Measurements from ENCODE around the gene CCDC201. TPM values are rescaled to one million over a fixed set of nuclear protein-coding genes. Genes with fewer than 3 reads are reported as not detected.
"Not testable (repeated sequence)": the region's sequence is repeated elsewhere in the genome, so short reads cannot be mapped to it uniquely, and the experiment has no call there.

The CCDC201 gene
- polyA plus RNA-seq, 3 donors from 2014 or later: not detected

- H3K27me3 Mint-ChIP-seq (ENCODE audit: low read depth in 3 of 3); H3K4me1 Mint-ChIP-seq; H3K36me3 Mint-ChIP-seq; H3K9me3 Mint-ChIP-seq; DNase-seq; H3K4me3 Mint-ChIP-seq; H3K27ac Mint-ChIP-seq: not testable (repeated sequence)
These were observed 26.3 kb downstream of the CCDC201 start for GRCh38 chr7:45846536-45846935.

GRCh38 chr7:45841926-45842717 lies 30.8 kb downstream of the CCDC201 start:
- not testable (repeated sequence) for H3K4me3 Mint-ChIP-seq; DNase-seq; H3K27ac Mint-ChIP-seq; H3K27me3 Mint-ChIP-seq (ENCODE audit: low read depth in 3 of 3); H3K4me1 Mint-ChIP-seq; H3K9me3 Mint-ChIP-seq; H3K36me3 Mint-ChIP-seq

- DNase-seq; H3K9me3 Mint-ChIP-seq; H3K27ac Mint-ChIP-seq; H3K4me1 Mint-ChIP-seq; H3K27me3 Mint-ChIP-seq (ENCODE audit: low read depth in 3 of 3); H3K4me3 Mint-ChIP-seq; H3K36me3 Mint-ChIP-seq: not testable (repeated sequence)
These were observed 34.0 kb downstream of the CCDC201 start for GRCh38 chr7:45838852-45839251.

- not testable (repeated sequence) for H3K4me3 Mint-ChIP-seq; H3K36me3 Mint-ChIP-seq; H3K9me3 Mint-ChIP-seq; H3K27ac Mint-ChIP-seq; H3K4me1 Mint-ChIP-seq; H3K27me3 Mint-ChIP-seq (ENCODE audit: low read depth in 3 of 3); DNase-seq
These were observed 40.3 kb downstream of the CCDC201 start for GRCh38 chr7:45832433-45833177.

GRCh38 chr7:45829846-45830245 lies 43.0 kb downstream of the CCDC201 start:
- not testable (repeated sequence) for H3K9me3 Mint-ChIP-seq; H3K27ac Mint-ChIP-seq; H3K36me3 Mint-ChIP-seq; H3K4me1 Mint-ChIP-seq; DNase-seq; H3K27me3 Mint-ChIP-seq (ENCODE audit: low read depth in 3 of 3); H3K4me3 Mint-ChIP-seq

GRCh38 chr7:45827731-45828130 lies 45.2 kb downstream of the CCDC201 start:
- not testable (repeated sequence) for H3K27ac Mint-ChIP-seq; H3K4me3 Mint-ChIP-seq; H3K27me3 Mint-ChIP-seq (ENCODE audit: low read depth in 3 of 3); H3K36me3 Mint-ChIP-seq; DNase-seq; H3K4me1 Mint-ChIP-seq; H3K9me3 Mint-ChIP-seq

- not testable (repeated sequence) for H3K4me1 Mint-ChIP-seq; DNase-seq; H3K4me3 Mint-ChIP-seq; H3K27me3 Mint-ChIP-seq (ENCODE audit: low read depth in 3 of 3); H3K36me3 Mint-ChIP-seq; H3K27ac Mint-ChIP-seq; H3K9me3 Mint-ChIP-seq
These were observed 46.3 kb downstream of the CCDC201 start for GRCh38 chr7:45826550-45826949.

GRCh38 chr7:45818763-45819162 lies 54.1 kb downstream of the CCDC201 start:
- H3K36me3 Mint-ChIP-seq; H3K4me1 Mint-ChIP-seq; H3K9me3 Mint-ChIP-seq; H3K27me3 Mint-ChIP-seq (ENCODE audit: low read depth in 3 of 3); H3K4me3 Mint-ChIP-seq; H3K27ac Mint-ChIP-seq; DNase-seq: not testable (repeated sequence)

- not testable (repeated sequence) for H3K4me3 Mint-ChIP-seq; H3K27me3 Mint-ChIP-seq (ENCODE audit: low read depth in 3 of 3); H3K9me3 Mint-ChIP-seq; DNase-seq; H3K36me3 Mint-ChIP-seq; H3K4me1 Mint-ChIP-seq; H3K27ac Mint-ChIP-seq
These were observed 55.0 kb downstream of the CCDC201 start for GRCh38 chr7:45817913-45818312.

GRCh38 chr7:45817016-45817415 lies 55.9 kb downstream of the CCDC201 start:
- H3K9me3 Mint-ChIP-seq; H3K4me3 Mint-ChIP-seq; H3K4me1 Mint-ChIP-seq; DNase-seq; H3K27ac Mint-ChIP-seq; H3K27me3 Mint-ChIP-seq (ENCODE audit: low read depth in 3 of 3); H3K36me3 Mint-ChIP-seq: not testable (repeated sequence)

- H3K27ac Mint-ChIP-seq; H3K4me1 Mint-ChIP-seq; H3K27me3 Mint-ChIP-seq (ENCODE audit: low read depth in 3 of 3); H3K4me3 Mint-ChIP-seq; DNase-seq; H3K36me3 Mint-ChIP-seq; H3K9me3 Mint-ChIP-seq: not testable (repeated sequence)
These were observed 58.4 kb downstream of the CCDC201 start for GRCh38 chr7:45814216-45815118.

- H3K4me1 Mint-ChIP-seq; H3K4me3 Mint-ChIP-seq; H3K27me3 Mint-ChIP-seq (ENCODE audit: low read depth in 3 of 3); H3K36me3 Mint-ChIP-seq; H3K27ac Mint-ChIP-seq; DNase-seq; H3K9me3 Mint-ChIP-seq: not testable (repeated sequence)
These were observed 59.1 kb downstream of the CCDC201 start for GRCh38 chr7:45813771-45814170.

GRCh38 chr7:45812946-45813345 lies 59.9 kb downstream of the CCDC201 start:
- no peak overlapping the region for H3K27ac Mint-ChIP-seq
- DNase-seq: no peak
- H3K4me3 Mint-ChIP-seq: no peak overlapping the region
- H3K36me3 Mint-ChIP-seq: no peaks in the 10 kb centered on the region
- no peaks in the 10 kb centered on the region for H3K4me1 Mint-ChIP-seq
- no peaks in the 10 kb centered on the region for H3K9me3 Mint-ChIP-seq
- H3K27me3 Mint-ChIP-seq (ENCODE audit: low read depth in 3 of 3): peaks cover 0 to 2% (median 0%) of the 10 kb centered on the region in 3 donors

GRCh38 chr7:45811652-45812234 lies 61.1 kb downstream of the CCDC201 start:
- H3K27me3 Mint-ChIP-seq (ENCODE audit: low read depth in 3 of 3); H3K9me3 Mint-ChIP-seq; H3K4me1 Mint-ChIP-seq; H3K27ac Mint-ChIP-seq; H3K36me3 Mint-ChIP-seq; H3K4me3 Mint-ChIP-seq; DNase-seq: not testable (repeated sequence)

All from immature natural killer cell (primary cell).